Smooth muscle cell (in vitro differentiated cells): ENCODE measurements around the gene HERPUD2. TPM values are rescaled to one million over a fixed set of nuclear protein-coding genes. Genes with fewer than 3 reads are reported as not detected.

ENCODE experiments used
- DNase-seq: peaks from one replicate; lab custom pipeline; 2025; ENCODE audit not compliant: unreplicated experiment; lab: John Stamatoyannopoulos, UW
- H2AFZ ChIP-seq: fragments of 200-600 bp; sonication (generic); 2 replicates; pipeline ENCODE4 v1.6.0; 2016; ENCODE audit warnings: antibody characterized with exemption, low read depth, mild to moderate bottlenecking
- H3F3A ChIP-seq: fragments of 200-600 bp; sonication (generic); 2 replicates; pipeline ENCODE4 v1.6.0; 2017; ENCODE audit warnings: antibody characterized with exemption, low read depth
- H3K27ac ChIP-seq: fragments of 200-600 bp; sonication (generic); 2 replicates; pipeline ENCODE4 v1.5.1; 2016; ENCODE audit warnings: low read depth, mild to moderate bottlenecking
- H3K27me3 ChIP-seq: fragments of 200-600 bp; sonication (generic); 2 replicates; pipeline ENCODE4 v1.6.1; 2016; ENCODE audit warnings: low read depth, mild to moderate bottlenecking
- H3K36me3 ChIP-seq: fragments of 200-600 bp; sonication (generic); 2 replicates; pipeline ENCODE4 v1.5.1; 2016; ENCODE audit warnings: low read depth
- H3K4me1 ChIP-seq: fragments of 200-600 bp; sonication (generic); 2 replicates; pipeline ENCODE4 v1.5.1; 2016; ENCODE audit warnings: low read depth
- H3K4me2 ChIP-seq: fragments of 200-600 bp; sonication (generic); 2 replicates; pipeline ENCODE4 v1.6.0; 2016; ENCODE audit warnings: mild to moderate bottlenecking
- H3K4me3 ChIP-seq: fragments of 200-600 bp; sonication (generic); 2 replicates; pipeline ENCODE4 v1.5.1; 2016; ENCODE audit warnings: mild to moderate bottlenecking
- H3K79me2 ChIP-seq: fragments of 200-600 bp; sonication (generic); 2 replicates; pipeline ENCODE4 v1.6.0; 2016; ENCODE audit warnings: low read depth, mild to moderate bottlenecking
- H3K9ac ChIP-seq: fragments of 200-600 bp; sonication (generic); 2 replicates; pipeline ENCODE4 v1.6.0; 2016; ENCODE audit warnings: low read depth
- H3K9me3 ChIP-seq: fragments of 200-600 bp; sonication (generic); replicated peaks from 2 replicates; pipeline ENCODE4 v1.5.1; 2016; ENCODE audit warnings: low read depth
- H4K20me1 ChIP-seq: fragments of 200-600 bp; sonication (generic); 2 replicates; pipeline ENCODE4 v1.6.0; 2016; ENCODE audit warnings: low read depth
- WGBS: methylation state at CpG from one replicate; pipeline ENCODE4 v1.1.7; 2016; ENCODE audit warnings: low lambda C conversion rate; 5-methylcytosine and 5-hydroxymethylcytosine counted together
- polyA plus RNA-seq: library from polyadenylated mRNA; unstranded; fragments of >200 nt; fragmentation: Nextera tagmentation; extraction: Ambion mirVana; gene quantifications from 2 replicates; pipeline ENCODE4 v1.2.1, GENCODE V29; 2016
- total RNA-seq: library from RNA; depleted of rRNA; stranded (reverse); fragments of >200 nt; gene quantifications from 2 replicates; pipeline ENCODE4 v1.2.3, GENCODE V29; 2014
- TF ChIP-seq, protein P1 (sequence below): fragments of 200-600 bp; sonication (generic); IDR thresholded peaks from 2 replicates; pipeline ENCODE4 v1.5.1; 2017; ENCODE audit warnings: borderline replicate concordance, mild to moderate bottlenecking, antibody characterized with exemption; ENCODE audit not compliant: insufficient read depth, poor library complexity, severe bottlenecking

HERPUD2 gene
- total and polyA plus RNA-seq, 2 experiments from 2014 or later, result 23.2 to 28.1 TPM

DNA sequence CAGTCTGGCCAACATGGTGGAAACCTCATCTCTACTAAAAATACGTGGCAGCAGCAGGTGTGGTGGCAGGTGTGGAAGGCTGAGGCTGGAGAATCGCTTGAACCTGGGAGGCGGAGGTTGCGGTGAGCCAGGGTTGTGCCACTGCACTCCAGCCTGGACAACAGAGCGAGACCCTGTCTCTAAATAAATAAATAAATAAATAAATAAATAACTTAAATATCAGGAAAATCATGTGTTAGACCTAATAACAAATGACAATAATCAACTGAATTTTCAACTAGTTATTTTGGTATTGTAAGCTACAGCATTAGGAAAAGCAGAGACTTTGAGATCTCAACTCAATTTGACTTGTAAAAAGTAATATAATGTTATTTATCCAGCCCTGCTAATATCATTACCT, 9.2 kb downstream of the HERPUD2 start:
- H3K9ac ChIP-seq, result no peak overlapping the region
- no peak overlapping the region for H3K4me2 ChIP-seq
- no peak overlapping the region for H3K27ac ChIP-seq
- WGBS, result 98% methylated on average over 5 of the region's 5 CpGs
- TF ChIP-seq, protein P1, sequence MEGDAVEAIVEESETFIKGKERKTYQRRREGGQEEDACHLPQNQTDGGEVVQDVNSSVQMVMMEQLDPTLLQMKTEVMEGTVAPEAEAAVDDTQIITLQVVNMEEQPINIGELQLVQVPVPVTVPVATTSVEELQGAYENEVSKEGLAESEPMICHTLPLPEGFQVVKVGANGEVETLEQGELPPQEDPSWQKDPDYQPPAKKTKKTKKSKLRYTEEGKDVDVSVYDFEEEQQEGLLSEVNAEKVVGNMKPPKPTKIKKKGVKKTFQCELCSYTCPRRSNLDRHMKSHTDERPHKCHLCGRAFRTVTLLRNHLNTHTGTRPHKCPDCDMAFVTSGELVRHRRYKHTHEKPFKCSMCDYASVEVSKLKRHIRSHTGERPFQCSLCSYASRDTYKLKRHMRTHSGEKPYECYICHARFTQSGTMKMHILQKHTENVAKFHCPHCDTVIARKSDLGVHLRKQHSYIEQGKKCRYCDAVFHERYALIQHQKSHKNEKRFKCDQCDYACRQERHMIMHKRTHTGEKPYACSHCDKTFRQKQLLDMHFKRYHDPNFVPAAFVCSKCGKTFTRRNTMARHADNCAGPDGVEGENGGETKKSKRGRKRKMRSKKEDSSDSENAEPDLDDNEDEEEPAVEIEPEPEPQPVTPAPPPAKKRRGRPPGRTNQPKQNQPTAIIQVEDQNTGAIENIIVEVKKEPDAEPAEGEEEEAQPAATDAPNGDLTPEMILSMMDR, result no peak
- no peaks in the 10 kb centered on the region for H3F3A ChIP-seq
- no peaks in the 10 kb centered on the region for H3K36me3 ChIP-seq
- no peak overlapping the region for H3K4me3 ChIP-seq
- no peak overlapping the region for H2AFZ ChIP-seq
- H3K4me1 ChIP-seq, result no peaks in the 10 kb centered on the region
- H4K20me1 ChIP-seq, result peaks cover 86% of the 10 kb centered on the region
- no peaks in the 10 kb centered on the region for H3K9me3 ChIP-seq
- no peak for DNase-seq
- peaks cover 93% of the 10 kb centered on the region for H3K79me2 ChIP-seq
- H3K27me3 ChIP-seq, result no peaks in the 10 kb centered on the region

DNA sequence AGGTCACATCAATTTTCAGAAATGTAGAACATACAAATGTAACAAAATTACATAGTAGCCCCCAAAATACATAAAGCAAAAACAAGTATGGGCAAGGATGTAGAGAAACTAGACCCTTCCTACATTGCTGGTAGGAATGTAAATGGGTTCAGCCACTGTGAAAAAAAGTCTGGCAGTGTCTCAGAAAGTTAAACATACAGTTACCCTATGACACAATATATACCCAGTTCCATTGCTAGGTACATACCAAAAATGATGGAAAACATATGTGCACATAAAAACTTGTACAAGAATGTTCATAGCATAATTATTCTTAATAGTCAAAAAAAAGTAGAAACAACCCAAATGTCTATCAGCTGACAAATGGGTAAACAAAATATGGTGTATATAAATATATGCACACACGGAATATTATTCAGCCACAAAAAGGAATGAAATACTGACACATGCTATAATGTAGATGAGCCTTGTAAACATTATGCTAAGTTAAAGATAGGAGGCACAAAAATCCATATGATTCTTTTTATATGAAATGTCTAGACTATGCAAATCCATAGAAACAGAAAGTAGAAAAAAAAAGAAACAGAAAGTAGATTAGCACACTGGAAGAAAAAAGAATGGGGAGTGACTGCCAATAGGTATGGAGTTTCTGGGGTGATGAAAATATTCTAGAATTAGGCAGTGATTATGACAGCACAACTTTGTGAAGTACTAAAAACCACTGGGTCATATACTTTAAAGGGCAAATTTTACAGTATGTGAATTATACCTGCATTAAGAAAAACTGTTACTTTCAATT, 13.5 kb downstream of the HERPUD2 start:
- Histone ChIP-seq H3K27me3 (no peaks in the 10 kb centered on the region), H3K4me2 (no peak overlapping the region), H3K27ac (no peak overlapping the region), H3K4me3 (no peak overlapping the region), H3K9me3 (no peaks in the 10 kb centered on the region), H3K36me3 (no peaks in the 10 kb centered on the region), H2AFZ (no peak overlapping the region), H4K20me1 (peaks cover 92% of the 10 kb centered on the region), H3K4me1 (no peaks in the 10 kb centered on the region), H3F3A (no peaks in the 10 kb centered on the region), H3K9ac (no peak overlapping the region), H3K79me2 (peaks cover 90% of the 10 kb centered on the region)
- no peak for DNase-seq
- WGBS, result 95% methylated on average over 1 of the region's 1 CpG
- TF ChIP-seq, protein P1, result no peak

DNA sequence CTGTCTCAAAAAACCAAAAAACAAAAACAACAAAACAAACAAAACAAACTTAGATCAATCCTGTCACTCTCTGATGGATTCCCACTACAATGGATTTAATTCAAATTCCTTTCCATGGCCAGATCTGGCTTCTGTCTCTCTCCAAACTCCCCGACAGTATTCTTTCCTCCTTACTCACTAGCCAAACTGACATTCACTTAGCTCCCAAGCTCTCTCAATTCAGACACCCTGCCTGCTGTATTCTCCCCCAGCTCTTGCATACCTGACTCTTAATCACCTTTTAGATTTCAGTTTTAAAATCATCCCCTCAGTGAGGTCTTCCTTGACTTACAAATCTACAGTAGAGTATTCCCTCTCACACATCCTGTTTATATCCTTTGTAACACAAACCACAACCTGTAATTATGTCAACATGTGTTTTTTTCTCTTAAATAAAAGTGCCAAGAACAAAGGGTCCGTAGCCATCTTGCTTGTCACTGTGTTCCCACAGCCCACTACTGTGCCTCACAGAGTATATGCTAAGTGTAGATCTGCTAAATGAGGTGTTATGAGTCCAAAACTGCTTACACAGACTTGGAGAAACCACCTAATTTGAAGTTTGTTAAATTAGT, 14.4 kb downstream of the HERPUD2 start:
- DNase-seq, result no peak
- TF ChIP-seq, protein P1, result no peak
- Histone ChIP-seq H3K4me1 (no peaks in the 10 kb centered on the region), H3F3A (no peaks in the 10 kb centered on the region), H2AFZ (no peak overlapping the region), H3K27me3 (no peaks in the 10 kb centered on the region), H3K79me2 (peaks cover 90% of the 10 kb centered on the region), H3K36me3 (no peaks in the 10 kb centered on the region), H3K4me2 (no peak overlapping the region), H3K4me3 (no peak overlapping the region), H3K9ac (no peak overlapping the region), H3K27ac (peak overlapping the region; percentile 7), H4K20me1 (peaks cover 98% of the 10 kb centered on the region), H3K9me3 (no peaks in the 10 kb centered on the region)
- WGBS, result 75% methylated on average over 2 of the region's 2 CpGs
